ENCODE data around the gene ESRRA.

Gene ESRRA

DNA sequence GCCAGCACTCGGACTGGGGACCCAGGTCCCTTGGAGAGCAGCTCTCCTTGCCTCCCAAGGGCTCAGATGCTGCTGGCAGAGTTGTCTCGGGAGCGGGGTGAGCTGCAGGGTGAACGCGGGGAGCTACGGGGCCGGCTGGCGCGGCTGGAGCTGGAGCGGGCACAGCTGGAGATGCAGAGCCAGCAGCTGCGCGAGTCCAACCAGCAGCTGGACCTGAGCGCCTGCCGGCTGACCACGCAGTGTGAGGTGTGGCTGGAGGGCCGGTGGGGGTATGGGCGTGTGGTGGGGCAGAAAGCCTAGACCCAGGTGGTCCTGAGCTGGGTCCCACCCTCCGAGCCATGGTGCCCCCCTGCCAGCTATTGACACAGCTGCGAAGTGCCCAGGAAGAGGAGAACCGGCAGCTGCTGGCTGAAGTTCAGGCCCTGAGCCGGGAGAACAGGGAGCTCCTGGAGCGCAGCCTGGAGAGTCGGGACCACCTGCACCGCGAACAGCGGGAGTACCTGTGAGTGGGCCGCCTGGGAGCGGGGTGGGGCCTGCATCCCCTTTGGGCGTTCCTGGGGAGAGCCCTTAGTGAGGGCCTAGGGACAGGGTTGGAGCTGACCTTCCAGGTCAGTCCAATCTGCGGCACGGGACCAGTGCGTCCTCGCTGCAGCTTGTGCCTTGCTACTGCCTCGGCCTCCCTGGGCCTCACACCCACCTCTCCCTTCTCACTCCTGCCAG, 47.8 kb downstream of the ESRRA start:
- DNase-seq, result no peak

DNA sequence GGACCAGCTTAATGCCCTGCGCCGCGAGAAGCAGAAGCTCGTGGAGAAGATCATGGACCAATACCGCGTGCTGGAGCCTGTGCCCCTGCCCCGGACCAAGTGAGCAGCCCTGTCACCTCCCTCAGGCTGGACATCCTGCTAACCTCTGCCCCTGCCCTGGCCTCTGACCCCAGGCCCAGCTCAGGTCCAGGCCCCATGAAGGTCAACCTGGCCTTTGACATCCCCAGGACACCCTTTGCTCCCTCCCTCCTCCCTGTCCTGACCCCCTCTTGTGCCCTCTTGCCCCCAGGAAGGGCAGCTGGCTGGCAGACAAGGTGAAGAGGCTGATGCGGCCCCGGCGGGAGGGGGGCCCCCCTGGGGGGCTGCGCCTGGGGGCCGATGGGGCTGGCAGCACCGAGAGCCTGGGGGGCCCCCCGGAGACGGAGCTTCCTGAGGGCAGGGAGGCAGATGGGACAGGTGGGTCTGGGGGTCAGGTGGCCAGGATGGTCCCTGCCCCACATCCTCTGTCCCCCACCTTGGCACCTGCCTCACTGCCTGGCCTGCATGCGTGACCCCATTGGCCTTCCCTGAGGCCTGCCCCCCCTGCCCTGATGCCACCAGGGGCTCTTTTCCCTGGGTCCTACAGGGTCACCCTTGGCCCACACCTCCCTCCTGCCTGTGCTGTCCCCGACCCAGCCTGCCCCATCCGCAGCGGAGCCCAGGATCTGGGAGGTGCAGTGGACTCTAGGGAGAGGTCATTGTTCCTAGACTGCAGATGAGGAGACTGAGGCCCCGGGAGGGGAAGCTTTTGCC, 48.6 kb downstream of the ESRRA start:
- no peak for DNase-seq

DNA sequence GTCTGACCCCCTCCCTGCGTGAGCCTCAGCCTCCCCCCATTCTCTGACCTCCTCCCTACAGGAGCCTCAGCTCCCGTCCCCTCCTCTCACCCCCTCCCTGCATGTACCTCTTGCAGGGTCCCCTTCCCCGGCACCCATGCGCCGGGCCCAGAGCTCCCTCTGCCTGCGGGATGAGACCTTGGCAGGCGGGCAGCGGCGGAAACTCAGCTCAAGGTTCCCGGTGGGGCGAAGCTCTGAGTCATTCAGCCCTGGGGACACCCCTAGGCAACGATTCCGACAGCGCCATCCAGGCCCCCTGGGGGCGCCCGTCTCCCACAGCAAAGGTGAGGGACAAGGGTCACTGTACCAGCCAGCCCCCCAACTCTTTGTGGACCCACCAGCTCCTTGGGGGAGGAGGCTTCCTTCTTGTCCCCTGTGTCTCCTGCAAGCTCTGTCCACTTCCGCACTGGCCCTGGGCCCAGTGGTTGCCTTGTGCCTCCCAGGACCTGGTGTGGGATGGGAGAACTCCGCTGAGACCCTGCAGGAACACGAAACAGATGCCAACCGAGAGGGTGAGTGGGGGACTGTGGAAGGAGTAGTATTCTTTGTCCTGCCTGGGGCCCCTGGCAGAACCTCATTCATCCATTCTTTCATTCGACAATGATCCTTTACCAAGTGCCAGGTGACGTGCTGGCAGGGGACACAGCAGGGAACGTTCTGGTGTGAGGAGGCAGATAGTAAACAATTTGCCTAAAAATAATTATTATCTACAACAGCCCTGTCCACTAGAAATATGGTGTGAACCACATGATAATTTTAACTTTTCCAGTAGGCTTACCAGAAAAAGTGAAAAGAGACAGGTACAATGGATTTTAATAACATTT, 50.0 kb downstream of the ESRRA start:
- peak; percentile 60 to 68 for DNase-seq

DNA sequence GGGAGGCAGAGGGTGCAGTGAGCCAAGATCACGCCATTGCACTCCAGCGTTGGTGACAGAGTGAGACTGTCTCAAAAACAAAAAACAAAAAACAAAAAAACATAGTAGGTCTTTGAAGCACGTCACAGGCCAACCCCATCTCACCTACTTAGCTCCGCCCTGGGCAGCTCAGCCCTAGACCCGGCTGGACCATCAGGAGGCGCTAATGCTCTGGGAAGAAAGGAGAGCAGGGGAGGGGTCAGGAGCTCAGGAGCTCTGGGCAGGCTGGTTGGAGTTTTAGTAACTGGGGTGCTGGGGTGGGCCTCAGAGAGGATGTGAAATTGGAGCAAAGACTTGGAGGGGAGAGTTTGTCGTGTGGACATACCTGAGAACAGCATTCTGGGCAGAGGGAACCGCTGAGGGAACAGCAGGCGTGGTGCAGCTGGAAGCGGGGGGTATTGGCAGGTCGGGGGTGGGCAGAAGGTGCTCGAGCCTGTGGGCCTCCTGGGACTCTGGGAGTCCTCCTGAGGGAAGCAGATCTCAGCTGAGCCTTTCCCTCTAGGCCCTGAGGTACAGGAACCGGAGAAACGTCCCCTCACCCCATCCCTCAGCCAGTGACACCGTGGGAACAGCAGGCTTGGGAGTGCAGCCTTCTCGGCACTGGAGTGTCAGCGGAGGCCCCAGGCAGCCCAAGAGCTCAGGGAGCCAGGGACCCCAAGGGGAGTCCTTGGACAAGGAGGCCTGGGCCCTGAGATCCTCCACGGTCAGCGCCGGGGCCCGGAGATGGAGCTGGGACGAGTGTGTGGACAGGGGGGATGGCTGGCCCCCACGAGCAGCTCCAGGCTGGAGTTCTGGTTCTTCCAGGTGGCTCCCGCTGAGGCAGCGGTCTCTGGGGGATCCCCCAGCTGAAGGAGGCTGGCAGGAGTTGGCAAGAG, 51.4 kb downstream of the ESRRA start:
- DNase-seq, result peak; percentile 34 to 44

DNA sequence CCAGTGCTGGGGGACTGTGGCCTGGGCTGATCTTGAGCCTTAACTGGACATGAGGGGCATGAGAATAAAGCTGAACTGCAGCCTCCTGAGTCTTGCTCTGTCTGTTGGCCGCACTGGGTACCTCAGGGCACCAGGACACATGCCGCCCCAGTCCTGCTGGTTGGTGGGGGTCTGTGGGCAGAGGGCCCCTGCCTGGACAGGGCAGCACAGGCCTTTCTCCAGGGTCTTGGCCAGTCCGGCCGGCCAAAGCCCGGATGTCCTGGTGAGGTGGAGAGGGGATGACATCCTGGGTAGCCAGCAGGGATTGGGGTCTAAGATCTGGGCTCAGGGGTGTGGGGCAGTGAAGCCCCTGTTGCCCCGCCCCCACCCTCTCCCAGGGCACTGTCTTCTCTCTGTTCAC, 52.1 kb downstream of the ESRRA start:
- DNase-seq, result no peak

DNA sequence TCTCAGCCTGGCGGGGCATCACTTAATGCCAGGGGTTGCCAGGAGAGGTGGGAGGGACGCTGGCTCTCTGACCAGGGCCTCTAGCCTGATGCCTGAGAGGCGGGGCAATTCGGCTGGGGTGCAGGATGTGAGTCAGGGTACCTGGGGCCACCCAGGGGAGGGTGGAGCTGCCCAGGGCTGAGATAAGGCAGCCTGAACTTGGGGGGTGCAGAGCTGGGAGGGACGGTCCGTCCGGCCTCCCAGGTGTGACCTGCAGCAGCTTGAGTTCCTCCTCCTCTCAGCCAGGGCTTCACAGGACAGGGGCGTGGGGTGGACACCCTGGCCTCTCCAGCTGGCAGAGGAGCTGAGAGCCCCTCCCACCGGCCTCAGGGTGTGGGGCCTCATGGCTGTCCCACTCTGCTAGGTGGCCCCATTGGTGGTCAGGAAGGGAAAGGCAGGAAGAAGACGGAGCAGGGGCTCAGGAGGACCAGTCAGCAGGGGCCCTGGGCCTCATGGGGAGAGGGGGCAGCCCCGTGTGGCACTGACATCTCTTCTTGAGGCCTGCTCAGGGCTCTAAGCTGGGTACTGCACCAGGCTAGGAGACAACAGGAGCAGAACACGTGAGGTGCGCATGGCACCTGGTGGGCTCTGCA, 52.7 kb downstream of the ESRRA start:
- no peak for DNase-seq

DNA sequence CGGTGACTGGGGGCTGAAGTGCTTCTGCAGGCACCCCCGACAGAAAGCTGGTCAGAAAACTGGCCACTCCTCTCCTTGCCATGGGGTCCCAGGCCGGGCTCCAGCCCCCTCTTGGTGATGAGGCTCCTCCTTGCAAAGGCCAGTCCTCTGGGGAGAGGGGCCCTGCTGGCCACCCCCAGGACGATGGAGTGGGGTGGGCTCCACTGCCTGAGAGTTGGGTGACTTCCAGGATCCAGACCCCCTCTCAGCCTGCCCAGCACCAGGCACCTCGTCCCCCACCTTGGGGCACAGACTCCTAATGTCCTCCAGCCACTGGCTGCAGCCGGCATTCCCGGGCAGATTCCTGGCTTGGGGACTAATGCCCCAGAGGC, 53.2 kb downstream of the ESRRA start:
- DNase-seq, result no peak

DNA sequence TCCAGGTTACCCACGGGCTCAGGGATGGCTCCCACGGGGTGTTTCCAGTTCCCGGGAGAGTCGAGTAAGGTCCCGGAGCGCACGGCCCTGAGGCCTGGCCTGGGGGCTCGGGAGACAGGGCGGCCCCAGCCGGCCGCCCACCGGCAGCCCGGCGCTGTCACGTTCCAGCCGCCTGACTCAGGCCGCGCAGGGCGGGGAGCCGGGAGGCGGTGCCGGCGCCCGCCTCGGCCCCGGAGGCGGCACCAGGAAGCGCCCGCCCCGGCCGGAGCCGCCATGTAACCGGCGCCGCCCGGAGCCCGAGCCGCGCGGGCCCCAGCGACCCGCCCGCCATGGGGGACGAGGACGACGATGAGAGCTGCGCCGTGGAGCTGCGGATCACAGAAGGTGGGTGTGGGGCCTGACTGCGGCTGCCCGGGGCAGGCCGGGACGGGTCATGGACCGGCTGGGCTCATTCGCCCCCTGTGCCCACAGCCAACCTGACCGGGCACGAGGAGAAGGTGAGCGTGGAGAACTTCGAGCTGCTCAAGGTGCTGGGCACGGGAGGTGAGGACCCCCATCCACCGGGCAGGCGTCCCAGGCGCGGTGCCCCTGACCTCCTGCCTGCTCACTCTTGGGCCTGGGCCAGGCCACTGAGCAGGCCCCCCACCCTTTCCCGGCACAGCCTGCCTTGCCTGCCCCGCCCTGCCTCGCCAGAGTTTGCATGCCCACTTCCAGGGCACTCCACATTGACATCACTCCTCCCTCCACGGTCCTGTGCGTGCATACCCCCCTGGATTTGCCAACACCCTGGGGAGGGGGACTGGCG, 53.8 kb downstream of the ESRRA start, which contains the start of gene RPS6KA4:
Gene RPS6KA4, plus strand, starts transcription at position 256 of the 805 bp plus-strand sequence. Its CDS starts 74 bp downstream, at position 330.
- DNase-seq, result peak; percentile 57 to 65

DNA sequence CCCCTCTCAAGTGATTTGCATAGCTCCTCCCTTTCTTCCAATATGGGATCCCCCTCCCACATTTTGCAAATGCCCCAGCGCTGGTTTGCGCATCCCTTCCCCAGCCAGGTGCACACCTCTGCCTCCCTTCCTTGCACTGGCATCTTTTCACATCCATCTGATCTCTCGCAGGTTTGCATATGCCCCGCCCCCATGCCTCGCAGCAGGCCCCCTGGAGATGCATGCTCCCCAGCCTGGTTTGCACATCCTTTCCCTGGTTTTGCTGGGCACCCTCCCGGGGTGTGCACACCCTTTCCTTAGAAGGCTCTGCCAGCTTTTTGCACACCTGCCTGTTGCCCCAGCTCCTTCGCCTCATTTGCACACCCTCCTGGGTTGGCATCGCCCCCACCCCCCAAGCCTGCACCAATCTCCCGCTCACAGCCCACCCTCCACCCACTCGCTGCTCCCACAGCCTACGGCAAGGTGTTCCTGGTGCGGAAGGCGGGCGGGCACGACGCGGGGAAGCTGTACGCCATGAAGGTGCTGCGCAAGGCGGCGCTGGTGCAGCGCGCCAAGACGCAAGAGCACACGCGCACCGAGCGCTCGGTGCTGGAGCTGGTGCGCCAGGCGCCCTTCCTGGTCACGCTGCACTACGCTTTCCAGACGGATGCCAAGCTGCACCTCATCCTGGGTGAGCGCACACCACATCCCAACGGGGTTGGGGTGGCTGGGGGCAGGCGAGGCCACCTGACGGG, 54.6 kb downstream of the ESRRA start:
- no peak for DNase-seq

DNA sequence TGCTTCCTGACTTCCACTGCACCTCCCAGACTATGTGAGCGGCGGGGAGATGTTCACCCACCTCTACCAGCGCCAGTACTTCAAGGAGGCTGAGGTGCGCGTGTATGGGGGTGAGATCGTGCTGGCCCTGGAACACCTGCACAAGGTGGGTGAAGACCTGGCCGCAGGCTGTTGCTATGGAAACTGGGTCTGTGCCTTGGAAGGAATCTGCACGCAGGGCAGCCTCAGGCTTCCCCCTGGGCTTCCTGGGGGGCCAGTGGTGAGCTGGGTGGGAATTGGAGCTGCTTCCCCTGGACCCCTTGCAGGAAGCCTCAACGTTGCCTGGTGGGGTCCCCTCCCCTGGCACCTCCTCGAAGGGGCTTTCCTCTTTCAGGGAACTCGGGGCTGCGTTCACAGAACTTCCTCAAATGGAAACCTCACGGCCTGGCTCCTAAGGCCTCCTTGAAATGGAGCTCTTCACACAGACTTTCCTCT, 55.2 kb downstream of the ESRRA start:
- DNase-seq, result peak; percentile 22 to 44

DNA sequence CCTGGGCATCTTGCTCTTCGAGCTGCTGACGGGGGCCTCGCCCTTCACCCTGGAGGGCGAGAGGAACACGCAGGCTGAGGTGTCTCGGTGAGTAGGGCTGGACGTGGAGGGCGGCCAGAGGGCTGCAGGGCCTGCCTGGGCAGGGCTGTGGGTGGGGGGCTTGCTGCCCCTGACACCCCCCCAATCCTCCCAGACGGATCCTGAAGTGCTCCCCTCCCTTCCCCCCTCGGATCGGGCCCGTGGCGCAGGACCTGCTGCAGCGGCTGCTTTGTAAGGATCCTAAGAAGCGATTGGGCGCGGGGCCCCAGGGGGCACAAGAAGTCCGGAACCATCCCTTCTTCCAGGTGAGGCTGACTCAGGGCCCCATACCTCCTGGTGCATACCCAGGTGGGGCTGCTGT, 56.3 kb downstream of the ESRRA start:
- DNase-seq, result no peak

DNA sequence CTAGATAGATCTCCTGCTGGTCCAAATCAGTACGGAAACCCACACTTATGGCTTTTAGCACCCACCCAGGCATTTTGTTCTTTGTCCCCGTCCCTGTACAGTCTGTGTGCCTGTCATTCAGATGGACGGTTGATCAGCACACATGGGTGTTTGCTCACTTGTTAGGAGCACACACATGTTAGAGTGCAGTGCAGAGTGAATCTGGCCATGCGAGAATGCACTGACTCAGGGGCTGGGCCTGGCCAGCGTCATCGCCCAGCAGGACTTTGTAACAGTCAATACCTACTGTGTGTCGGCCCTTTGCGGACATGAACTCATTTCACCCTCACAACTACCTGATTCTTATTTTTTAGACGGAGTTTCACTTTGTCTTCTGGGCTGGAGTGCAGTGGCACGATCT, 57.0 kb downstream of the ESRRA start:
- DNase-seq, result no peak

DNA sequence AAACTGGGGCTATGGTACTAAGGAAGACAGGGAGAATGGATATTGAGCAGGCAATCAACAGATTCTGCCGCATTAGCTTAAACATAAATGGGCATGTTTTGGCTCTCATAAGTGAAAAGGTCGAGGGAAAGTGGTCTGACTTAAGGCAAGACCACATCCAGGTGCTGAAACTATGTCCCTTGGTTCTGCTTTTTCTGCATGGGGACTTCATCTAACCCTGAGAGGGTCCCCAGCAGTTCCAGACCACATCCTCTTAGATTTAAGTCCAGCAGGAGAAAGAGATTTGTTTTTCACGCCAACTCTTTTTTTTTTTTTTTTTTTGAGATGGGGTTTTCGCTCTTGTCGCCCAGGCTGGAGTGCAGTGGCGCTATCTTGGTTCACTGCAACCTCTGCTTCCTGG, 59.1 kb downstream of the ESRRA start:
- no peak for DNase-seq

DNA sequence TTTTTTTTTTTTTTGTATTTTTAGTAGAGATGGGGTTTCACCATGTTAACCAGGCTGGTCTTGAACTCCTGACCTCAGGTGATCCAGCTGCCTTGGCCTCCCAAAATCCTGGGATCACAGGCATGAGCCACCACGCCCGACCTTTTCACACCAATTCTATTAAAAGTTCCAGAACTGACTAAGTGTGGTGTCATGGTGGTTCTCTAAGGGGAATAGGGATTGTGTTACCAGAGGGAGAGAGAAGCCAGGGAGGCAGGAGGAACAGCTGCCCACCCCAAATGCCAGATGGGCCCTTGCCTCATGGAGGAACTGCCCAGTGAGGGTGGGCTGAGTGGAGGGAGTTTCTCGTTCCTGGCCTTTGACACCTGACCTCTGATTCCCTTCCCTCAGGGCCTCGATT, 59.6 kb downstream of the ESRRA start:
- DNase-seq, result no peak

Measured in inflammatory macrophage treated with lipopolysaccharide for 1 hour (primary cell).